Measurements from ENCODE around the gene EBF3. TPM values are rescaled to one million over a fixed set of nuclear protein-coding genes. Genes with fewer than 3 reads are reported as not detected.

The EBF3 gene
- total RNA-seq, 1 experiment from 2014 or later: 0.64 TPM

DNA sequence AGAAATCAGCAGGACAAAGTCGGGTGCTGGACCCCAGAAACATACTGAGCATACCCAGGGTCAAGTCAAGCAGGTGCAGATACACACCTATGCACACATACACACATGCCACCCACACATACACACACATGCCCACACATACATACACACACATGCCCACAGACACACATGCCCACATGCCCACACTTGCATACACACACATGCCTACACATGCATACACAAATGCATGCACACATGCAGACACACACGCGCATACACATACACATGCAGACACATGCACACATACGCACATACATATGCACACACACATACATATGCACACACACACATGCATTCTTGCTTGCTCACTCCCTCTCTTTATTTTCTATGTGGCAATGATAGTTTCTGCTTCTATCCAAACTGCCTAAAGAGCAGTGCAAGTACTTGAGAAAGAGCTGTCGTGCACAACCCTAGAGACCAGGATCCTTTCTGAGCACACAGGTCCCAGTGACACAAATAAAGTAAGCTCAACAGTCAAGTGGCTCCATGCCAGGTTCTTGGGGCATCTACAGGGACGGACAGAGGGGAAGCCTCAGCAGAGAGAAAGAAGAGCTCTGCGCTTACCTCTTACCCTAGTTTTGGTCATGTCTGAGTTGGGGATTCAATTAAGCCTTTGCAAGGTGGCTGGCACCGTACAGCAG, 83.7 kb downstream of the EBF3 start:
- intact Hi-C loops (cut with micrococcal nuclease; ENCODE audit: unreplicated experiment): loop anchor here (5.0 to 10.0 kb wide), 2 partner anchors 82 to 244 kb away; partner anchors contain the start of gene EBF3
- Histone ChIP-seq H3K9me3 (ENCODE audit: control insufficient read depth, insufficient read depth, low read depth, low read length) (no peaks in the 10 kb centered on the region), H3K27ac (ENCODE audit: low read length) (no peak overlapping the region), H3K4me1 (ENCODE audit: control insufficient read depth, insufficient read depth, low read length) (no peaks in the 10 kb centered on the region), H3K36me3 (ENCODE audit: control insufficient read depth, insufficient read depth, low read length) (no peaks in the 10 kb centered on the region), H3K4me3 (ENCODE audit: low read depth in 2 of 2, low read length in 2 of 2) (no peak overlapping the region), H3K27me3 (ENCODE audit: control insufficient read depth, insufficient read depth, low read length) (no peaks in the 10 kb centered on the region; the same call in 1 of the 2 replicates)
- in situ Hi-C loops (cut with HindIII; ENCODE audit: low pct_unique_long_range_greater_than_20kb, low sequenced_read_pairs): no loop called here
- ChIA-PET CTCF (no interaction called here), POLR2A (interaction anchor here (0.6 kb wide), 1 partner anchor 9 kb away, joined by 23 read pairs; no protein-coding TSS in a partner anchor)
- no peak for DNase-seq (ENCODE audit: low read depth, low spot score)
- no peak for ATAC-seq
- TF ChIP-seq TCF7L2 (IDR thresholded peaks at IDR 0.05; ENCODE audit: low read depth, low read length): no peak
- TF ChIP-seq, protein P1, sequence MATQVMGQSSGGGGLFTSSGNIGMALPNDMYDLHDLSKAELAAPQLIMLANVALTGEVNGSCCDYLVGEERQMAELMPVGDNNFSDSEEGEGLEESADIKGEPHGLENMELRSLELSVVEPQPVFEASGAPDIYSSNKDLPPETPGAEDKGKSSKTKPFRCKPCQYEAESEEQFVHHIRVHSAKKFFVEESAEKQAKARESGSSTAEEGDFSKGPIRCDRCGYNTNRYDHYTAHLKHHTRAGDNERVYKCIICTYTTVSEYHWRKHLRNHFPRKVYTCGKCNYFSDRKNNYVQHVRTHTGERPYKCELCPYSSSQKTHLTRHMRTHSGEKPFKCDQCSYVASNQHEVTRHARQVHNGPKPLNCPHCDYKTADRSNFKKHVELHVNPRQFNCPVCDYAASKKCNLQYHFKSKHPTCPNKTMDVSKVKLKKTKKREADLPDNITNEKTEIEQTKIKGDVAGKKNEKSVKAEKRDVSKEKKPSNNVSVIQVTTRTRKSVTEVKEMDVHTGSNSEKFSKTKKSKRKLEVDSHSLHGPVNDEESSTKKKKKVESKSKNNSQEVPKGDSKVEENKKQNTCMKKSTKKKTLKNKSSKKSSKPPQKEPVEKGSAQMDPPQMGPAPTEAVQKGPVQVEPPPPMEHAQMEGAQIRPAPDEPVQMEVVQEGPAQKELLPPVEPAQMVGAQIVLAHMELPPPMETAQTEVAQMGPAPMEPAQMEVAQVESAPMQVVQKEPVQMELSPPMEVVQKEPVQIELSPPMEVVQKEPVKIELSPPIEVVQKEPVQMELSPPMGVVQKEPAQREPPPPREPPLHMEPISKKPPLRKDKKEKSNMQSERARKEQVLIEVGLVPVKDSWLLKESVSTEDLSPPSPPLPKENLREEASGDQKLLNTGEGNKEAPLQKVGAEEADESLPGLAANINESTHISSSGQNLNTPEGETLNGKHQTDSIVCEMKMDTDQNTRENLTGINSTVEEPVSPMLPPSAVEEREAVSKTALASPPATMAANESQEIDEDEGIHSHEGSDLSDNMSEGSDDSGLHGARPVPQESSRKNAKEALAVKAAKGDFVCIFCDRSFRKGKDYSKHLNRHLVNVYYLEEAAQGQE (IDR thresholded peaks at IDR 0.05; ENCODE audit: insufficient read depth in 1 of 2, low read depth in 2 of 2, low read length in 1 of 2): no peak
- TF ChIP-seq POLR2AphosphoS5 (IDR thresholded peaks at IDR 0.05; ENCODE audit: low read depth, low read length): no peak
- TF ChIP-seq, protein P2, sequence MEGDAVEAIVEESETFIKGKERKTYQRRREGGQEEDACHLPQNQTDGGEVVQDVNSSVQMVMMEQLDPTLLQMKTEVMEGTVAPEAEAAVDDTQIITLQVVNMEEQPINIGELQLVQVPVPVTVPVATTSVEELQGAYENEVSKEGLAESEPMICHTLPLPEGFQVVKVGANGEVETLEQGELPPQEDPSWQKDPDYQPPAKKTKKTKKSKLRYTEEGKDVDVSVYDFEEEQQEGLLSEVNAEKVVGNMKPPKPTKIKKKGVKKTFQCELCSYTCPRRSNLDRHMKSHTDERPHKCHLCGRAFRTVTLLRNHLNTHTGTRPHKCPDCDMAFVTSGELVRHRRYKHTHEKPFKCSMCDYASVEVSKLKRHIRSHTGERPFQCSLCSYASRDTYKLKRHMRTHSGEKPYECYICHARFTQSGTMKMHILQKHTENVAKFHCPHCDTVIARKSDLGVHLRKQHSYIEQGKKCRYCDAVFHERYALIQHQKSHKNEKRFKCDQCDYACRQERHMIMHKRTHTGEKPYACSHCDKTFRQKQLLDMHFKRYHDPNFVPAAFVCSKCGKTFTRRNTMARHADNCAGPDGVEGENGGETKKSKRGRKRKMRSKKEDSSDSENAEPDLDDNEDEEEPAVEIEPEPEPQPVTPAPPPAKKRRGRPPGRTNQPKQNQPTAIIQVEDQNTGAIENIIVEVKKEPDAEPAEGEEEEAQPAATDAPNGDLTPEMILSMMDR (IDR thresholded peaks at IDR 0.05): no peak
- no peak for TF ChIP-seq SIN3A (IDR thresholded peaks at IDR 0.05; ENCODE audit: borderline replicate concordance, insufficient read depth, low read depth, low read length)
- no TSS peak for BruUV-seq (replicated peaks)

DNA sequence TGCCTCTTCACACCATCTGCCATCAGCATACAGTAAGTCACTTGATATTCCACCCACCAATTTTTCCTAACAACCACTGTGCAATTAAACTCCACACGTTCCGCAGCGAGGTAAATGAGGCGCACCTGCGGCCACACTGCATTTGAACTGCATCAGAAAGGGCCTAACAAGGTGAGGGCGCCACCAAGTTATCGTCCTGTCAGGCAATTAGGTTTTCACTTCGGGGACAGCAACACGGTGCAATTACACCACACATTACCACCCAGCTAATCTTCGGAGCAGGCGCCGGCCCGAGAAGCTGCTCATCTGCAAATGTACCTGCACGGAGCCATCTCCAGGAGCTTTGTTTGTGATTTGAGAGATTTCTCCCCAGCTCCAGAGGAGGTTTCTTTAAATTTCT, 84.4 kb downstream of the EBF3 start:
- ChIA-PET POLR2A (no interaction called here), CTCF (no interaction called here)
- no peak for ATAC-seq
- TF ChIP-seq, protein P2 (IDR thresholded peaks at IDR 0.05): no peak
- TF ChIP-seq TCF7L2 (IDR thresholded peaks at IDR 0.05; ENCODE audit: low read depth, low read length) (no peak), SIN3A (IDR thresholded peaks at IDR 0.05; ENCODE audit: borderline replicate concordance, insufficient read depth, low read depth, low read length) (no peak), POLR2AphosphoS5 (IDR thresholded peaks at IDR 0.05; ENCODE audit: low read depth, low read length) (no peak)
- TF ChIP-seq, protein P1 (IDR thresholded peaks at IDR 0.05; ENCODE audit: insufficient read depth in 1 of 2, low read depth in 2 of 2, low read length in 1 of 2): no peak
- no peaks in the 10 kb centered on the region for H3K9me3 ChIP-seq (ENCODE audit: control insufficient read depth, insufficient read depth, low read depth, low read length)
- no peaks in the 10 kb centered on the region for H3K4me1 ChIP-seq (ENCODE audit: control insufficient read depth, insufficient read depth, low read length)
- DNase-seq (ENCODE audit: low read depth, low spot score): no peak
- no peak overlapping the region for H3K27ac ChIP-seq (ENCODE audit: low read length)
- no peak overlapping the region for H3K4me3 ChIP-seq (ENCODE audit: low read depth in 2 of 2, low read length in 2 of 2)
- no peaks in the 10 kb centered on the region for H3K36me3 ChIP-seq (ENCODE audit: control insufficient read depth, insufficient read depth, low read length)
- intact Hi-C loops (cut with micrococcal nuclease; ENCODE audit: unreplicated experiment) (loop anchor here (5.0 to 10.0 kb wide), 2 partner anchors 83 to 245 kb away; partner anchors contain the start of gene EBF3), in situ Hi-C loops (cut with HindIII; ENCODE audit: low pct_unique_long_range_greater_than_20kb, low sequenced_read_pairs) (no loop called here)
- no peaks in the 10 kb centered on the region; the same call in 1 of the 2 replicates for H3K27me3 ChIP-seq (ENCODE audit: control insufficient read depth, insufficient read depth, low read length)
- no TSS peak for BruUV-seq (replicated peaks)
